ENCODE data around the gene E2F6.

The E2F6 gene

DNA sequence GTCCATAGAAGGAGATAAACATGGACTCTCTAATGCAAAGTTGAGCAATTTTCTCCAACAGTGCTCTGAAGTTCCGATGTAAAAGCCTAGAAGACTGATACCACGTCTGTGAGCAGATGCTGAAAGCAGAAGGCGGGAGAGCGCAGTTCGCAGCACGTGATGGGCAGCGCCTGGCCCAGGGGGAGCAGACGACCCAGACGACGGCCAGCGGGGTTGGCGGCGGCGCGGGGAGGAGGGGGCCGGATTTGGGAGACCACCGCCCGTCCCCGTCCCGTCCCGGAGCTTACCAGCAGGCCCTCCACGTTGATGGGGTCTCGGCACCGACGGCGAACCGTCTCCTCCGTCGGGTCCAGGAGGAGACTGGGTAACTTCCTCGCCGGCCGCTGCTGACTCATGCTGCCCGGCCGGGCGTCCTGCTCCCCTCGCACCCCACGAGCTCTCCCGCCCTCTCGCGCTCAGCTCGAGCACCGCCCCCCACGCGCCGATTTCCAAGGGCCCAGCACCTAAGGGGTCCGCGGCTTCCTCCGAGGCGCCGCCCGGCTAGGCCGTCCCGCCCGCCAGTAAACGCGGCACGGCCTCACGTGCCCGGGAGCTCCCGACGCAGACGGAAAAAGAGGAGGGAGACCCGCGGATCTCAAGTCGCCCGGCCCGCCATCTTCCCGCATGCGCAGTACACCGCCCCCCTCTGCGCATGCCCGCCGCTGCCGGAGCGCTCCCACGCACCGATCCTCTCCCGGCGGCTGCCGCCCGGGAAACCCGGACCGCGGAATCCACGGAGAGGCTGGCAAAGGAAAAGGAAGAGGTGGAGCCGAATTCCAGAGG lies at the start of gene E2F6:
E2F6 (minus strand) TSS at position 677 of the 822 bp plus-strand sequence; CDS start at position 395, 282 bp downstream.
- DNase-seq (ENCODE audit: low read depth) = peak; percentile 95

DNA sequence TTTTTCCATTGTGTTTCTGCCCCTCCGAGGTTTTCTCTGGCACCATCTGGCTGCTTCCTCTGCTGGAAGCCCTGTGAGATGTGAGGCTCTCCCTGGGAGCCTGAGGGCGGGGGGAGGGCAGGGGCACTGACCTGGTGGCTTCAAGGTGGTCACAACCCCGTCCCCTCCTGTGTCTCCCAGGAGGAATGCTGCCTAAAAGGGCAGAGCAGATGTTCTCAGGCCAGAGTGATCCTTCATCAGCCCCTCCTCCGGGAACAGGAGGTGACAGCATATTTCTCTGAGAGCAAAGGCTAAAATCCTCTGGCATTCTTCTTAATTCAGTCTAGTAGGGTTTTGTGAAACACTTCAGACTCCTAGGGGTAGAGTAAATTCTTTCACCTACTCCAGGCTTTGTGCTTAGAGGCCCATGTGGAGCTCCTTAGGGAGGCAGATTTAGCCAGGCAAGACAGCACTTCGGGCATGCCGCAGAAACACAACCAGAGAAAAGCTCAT lies 49.6 kb upstream of the E2F6 start:
- no peak for DNase-seq (ENCODE audit: low read depth)

GRCh38 chr2:11514904-11515303 lies 48.9 kb upstream of the E2F6 start:
- DNase-seq (ENCODE audit: low read depth) = no peak

DNA sequence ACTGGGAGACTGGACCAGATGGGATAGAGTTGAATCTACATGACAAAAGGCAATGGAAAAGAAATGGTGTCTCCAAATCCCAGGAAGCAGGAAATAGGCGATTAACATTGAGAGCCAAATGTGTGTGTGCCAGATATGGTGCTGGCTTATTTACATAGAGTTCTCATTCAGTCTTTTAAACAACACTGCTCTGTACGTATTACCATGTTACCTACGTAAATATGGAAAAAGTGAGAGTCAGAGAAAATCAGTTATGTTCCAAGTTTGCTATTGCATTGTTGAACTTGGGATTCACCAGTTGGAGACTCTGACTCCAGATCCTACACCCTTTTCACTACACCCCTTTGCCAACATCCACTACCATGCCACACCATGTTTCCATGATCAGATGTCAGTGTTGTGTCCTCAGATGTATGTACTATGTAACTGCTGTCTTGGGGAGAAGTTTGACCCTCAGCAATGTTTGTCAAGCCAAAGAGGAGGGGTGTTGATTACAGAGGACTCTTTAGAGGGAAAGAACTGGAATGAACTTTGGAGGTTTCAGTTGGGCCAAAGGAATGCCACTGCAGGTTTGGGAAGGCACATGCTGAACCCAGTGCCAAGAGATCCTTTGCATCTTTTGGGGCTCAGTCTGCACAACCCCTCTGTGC lies 48.2 kb upstream of the E2F6 start:
- DNase-seq (ENCODE audit: low read depth) = no peak

GRCh38 chr2:11513319-11513718 lies 47.4 kb upstream of the E2F6 start:
- no peak for DNase-seq (ENCODE audit: low read depth)

GRCh38 chr2:11512431-11512830 lies 46.5 kb upstream of the E2F6 start:
- no peak for DNase-seq (ENCODE audit: low read depth)

DNA sequence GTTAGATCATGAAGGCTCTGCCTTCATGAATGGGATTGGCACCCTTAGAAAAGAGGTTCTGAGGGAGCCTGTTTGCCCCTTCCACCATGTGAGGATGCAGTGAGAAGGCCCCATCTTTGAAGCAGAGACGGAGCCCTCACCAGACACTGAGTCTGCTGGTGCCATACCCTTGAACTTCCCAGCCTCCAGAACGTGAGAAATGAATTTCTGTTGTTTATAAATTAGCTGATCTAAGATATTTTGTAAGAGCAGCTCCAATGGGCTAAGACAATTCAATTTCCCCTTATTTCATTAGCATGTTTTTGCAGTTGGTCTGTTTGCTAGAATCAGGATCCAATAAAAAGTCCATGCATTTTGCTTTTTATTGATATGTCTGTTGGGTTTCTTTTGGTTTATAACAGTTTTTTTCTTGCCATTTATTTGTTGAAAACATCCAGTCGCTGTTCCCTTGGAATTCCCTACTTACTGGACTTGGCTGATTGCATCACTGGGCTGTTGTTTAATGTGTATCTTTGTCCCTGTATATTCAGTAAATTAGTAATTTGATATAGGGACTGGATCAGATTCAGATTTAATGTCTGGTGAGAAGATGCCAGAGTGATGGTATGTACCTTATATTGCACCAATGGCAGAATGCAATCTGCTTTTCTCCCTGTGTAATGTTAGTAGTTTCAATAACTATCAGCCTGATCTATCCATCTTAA lies 43.8 kb upstream of the E2F6 start:
- DNase-seq (ENCODE audit: low read depth) = no peak

GRCh38 chr2:11508279-11508678 lies 42.3 kb upstream of the E2F6 start:
- no peak for DNase-seq (ENCODE audit: low read depth)

DNA sequence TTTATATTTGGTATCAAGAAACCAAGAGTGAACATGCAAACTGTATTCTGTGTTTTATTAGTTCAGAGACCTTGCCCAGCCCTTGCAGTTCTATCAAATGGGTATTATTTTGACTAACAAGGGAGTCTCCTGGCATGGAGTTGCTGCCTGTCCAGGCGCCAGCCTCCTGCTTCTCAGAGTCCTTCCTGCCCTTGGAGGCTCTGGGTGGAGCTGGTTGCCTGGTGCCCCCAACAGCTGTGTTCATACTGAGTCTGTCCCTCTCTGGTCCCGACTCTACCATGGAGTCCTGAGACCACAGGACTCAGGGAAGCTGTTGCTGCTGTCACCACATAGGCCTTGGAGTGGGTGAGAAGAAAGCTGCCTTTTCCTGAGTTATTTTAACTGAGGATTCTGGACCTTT lies 41.6 kb upstream of the E2F6 start:
- no peak for DNase-seq (ENCODE audit: low read depth)

- no peak for DNase-seq (ENCODE audit: low read depth)
These were observed 40.6 kb upstream of the E2F6 start for GRCh38 chr2:11506611-11506969.

GRCh38 chr2:11505652-11506610 lies 40.0 kb upstream of the E2F6 start:
- DNase-seq (ENCODE audit: low read depth) = no peak

- DNase-seq (ENCODE audit: low read depth) = no peak
These were observed 37.5 kb upstream of the E2F6 start for GRCh38 chr2:11503354-11503927.

GRCh38 chr2:11502740-11503292 lies 36.9 kb upstream of the E2F6 start:
- DNase-seq (ENCODE audit: low read depth) = no peak

GRCh38 chr2:11500702-11501303 lies 34.8 kb upstream of the E2F6 start:
- no peak for DNase-seq (ENCODE audit: low read depth)

GRCh38 chr2:11499081-11499743 lies 33.3 kb upstream of the E2F6 start:
- no peak for DNase-seq (ENCODE audit: low read depth)

DNA sequence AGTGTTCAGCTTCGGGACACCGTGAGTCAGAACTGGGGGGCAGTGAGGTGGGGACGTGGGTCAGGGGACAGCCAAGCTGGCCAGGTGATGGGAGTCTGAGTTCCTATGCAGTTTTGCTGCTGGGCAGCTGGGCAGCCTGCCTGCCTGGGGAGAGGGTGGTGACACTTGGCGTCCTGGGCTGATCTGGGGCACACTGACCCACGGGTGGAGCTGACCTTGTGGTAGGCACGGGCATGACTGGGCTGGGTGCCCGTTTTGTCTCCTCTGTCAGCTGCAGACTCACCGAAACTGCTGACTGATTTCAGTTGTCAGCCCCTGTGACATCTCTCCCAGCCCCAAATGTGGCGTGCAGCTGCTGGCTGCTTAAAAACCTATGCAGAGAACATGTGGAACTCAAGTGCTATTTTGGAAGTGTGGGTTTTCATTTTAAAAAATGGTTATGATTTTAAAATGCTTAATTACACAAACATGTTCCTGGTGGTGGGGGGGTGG lies 32.6 kb upstream of the E2F6 start:
- DNase-seq (ENCODE audit: low read depth) = no peak

GRCh38 chr2:11495844-11496681 lies 30.1 kb upstream of the E2F6 start:
- no peak for DNase-seq (ENCODE audit: low read depth)

GRCh38 chr2:11494310-11494709 lies 28.3 kb upstream of the E2F6 start:
- DNase-seq (ENCODE audit: low read depth) = no peak

DNA sequence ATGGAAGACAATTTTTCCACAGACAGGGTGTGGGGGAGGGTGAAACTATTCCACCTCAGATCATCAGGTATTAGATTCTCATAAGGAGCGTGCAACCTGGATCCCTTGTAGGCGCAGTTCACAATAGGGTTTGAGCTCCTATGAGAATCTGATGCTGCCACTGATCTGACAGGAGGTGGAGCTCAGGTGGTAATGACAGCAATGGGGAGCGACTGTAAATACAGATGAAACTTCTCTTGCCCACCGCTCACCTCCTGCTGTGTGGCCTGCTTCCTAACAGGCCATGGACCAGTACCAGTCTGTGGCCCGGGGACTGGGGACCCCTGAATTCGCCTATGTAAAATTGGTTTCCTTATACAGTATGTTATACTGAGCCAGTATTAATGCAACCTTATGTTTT lies 27.3 kb upstream of the E2F6 start:
- no peak for DNase-seq (ENCODE audit: low read depth)
